K562 (cell line): Measurements from ENCODE around the gene BNIP5. TPM values are rescaled to one million over a fixed set of nuclear protein-coding genes. Genes with fewer than 3 reads are reported as not detected.

Source experiments
- ATAC-seq: fragments of 200-7000 bp; cut with Tn5 transposase; 3 replicates; pipeline ENCODE4 v1.9.1; 2020; ENCODE audit warnings: moderate library complexity
- BruUV-seq: library from RNA; stranded (reverse); fragments of 400-500 nt; replicated peaks from 2 replicates; lab custom pipeline; 2021; lab: Mats Ljungman, UMichigan
- CTCF ChIA-PET: fragments of 300-600 bp; formaldehyde crosslinking; extraction: SDS; loops from one replicate; lab custom pipeline; 2021; ENCODE audit warnings: low intra/inter-chr PET ratio; lab: Yijun Ruan, JAX
- POLR2A ChIA-PET: fragments of 300-600, 350-650 bp; sonication (Branson Sonifier 250); formaldehyde crosslinking; extraction: SDS; loops from one replicate; lab custom pipeline; 2021; ENCODE audit warnings: antibody characterized with exemption, inconsistent platforms; lab: Yijun Ruan, JAX
- DNase-seq, 4 experiments: peaks; one replicate each; pipeline versions ENCODE4 v3.0.0 to v3.0.0-alpha.2; 2011 to 2018; ENCODE audit warnings: low spot score in 3 of 4, mixed read lengths in 3 of 4; ENCODE audit errors: extremely low read depth in 1 of 4
- FAIRE-seq: peaks from 2 replicates; lab custom pipeline; 2011; peaks lifted over from hg19 to GRCh38; lab: Jason Lieb, UNC
- H2AFZ ChIP-seq: 2 replicates; pipeline ENCODE4 v1.6.0; 2011; ENCODE audit warnings: low read depth, low read length, control low read depth, inconsistent platforms
- H3K27ac ChIP-seq: fragments of 200-600 bp; 3 replicates; pipeline ENCODE4 v1.8.0; 2011; ENCODE audit warnings: low read depth, mild to moderate bottlenecking, control low read depth, inconsistent platforms, low read length, moderate library complexity, mixed read lengths; ENCODE audit errors: extremely low read depth
- H3K27me3 ChIP-seq, 2 experiments: fragments of 300-600 bp in 1 of 2; 2 replicates in 1 of 2; 3 replicates in 1 of 2; pipeline versions ENCODE4 v1.6.0 to v1.8.0; 2011; ENCODE audit warnings: inconsistent platforms in 2 of 2, low read length in 2 of 2, mild to moderate bottlenecking in 1 of 2, mixed read lengths in 1 of 2, moderate library complexity in 1 of 2; ENCODE audit not compliant: control insufficient read depth in 2 of 2, insufficient read depth in 2 of 2
- H3K36me3 ChIP-seq: fragments of 300-600 bp; 3 replicates; pipeline ENCODE4 v1.8.0; 2011; ENCODE audit warnings: mild to moderate bottlenecking, low read length, inconsistent platforms; ENCODE audit not compliant: control insufficient read depth, insufficient read depth
- H3K4me1 ChIP-seq, 2 experiments: fragments of 200-600 bp in 1 of 2; replicated peaks in 1 of 2; 2 replicates in 1 of 2; 3 replicates in 1 of 2; pipeline versions ENCODE4 v1.5.1 to v1.8.0; 2011; ENCODE audit warnings: inconsistent platforms in 2 of 2, low read length in 2 of 2, mild to moderate bottlenecking in 1 of 2, mixed read lengths in 1 of 2, moderate library complexity in 1 of 2; ENCODE audit not compliant: control insufficient read depth in 2 of 2, insufficient read depth in 2 of 2
- H3K4me2 ChIP-seq: 2 replicates; pipeline ENCODE4 v1.6.1; 2011; ENCODE audit warnings: low read length, control low read depth, inconsistent platforms, mixed read lengths; ENCODE audit not compliant: insufficient read depth
- H3K4me3 ChIP-seq: fragments of 200-600 bp; sonication (generic), shearing (Covaris generic); 2 replicates; pipeline ENCODE4 v1.5.1; 2016; ENCODE audit warnings: control low read depth, inconsistent platforms
- H3K79me2 ChIP-seq: fragments of 200-600 bp; 3 replicates; pipeline ENCODE4 v1.8.0; 2011; ENCODE audit warnings: low read length, inconsistent platforms; ENCODE audit not compliant: control insufficient read depth, insufficient read depth
- H3K9ac ChIP-seq, 2 experiments: 2 replicates each; pipeline versions ENCODE4 v1.6.0 to v1.6.1; 2011; ENCODE audit warnings: low read depth in 2 of 2, low read length in 2 of 2, control low read depth in 1 of 2, inconsistent platforms in 1 of 2, mild to moderate bottlenecking in 1 of 2, mixed read lengths in 1 of 2; ENCODE audit not compliant: insufficient read depth in 1 of 2
- H3K9me1 ChIP-seq: one replicate; pipeline ENCODE4 v1.6.0; 2011; ENCODE audit warnings: inconsistent platforms, mild to moderate bottlenecking, low read length, moderate library complexity; ENCODE audit not compliant: control insufficient read depth, insufficient read depth
- H3K9me3 ChIP-seq: replicated peaks from 2 replicates; pipeline ENCODE4 v1.5.1; 2011; ENCODE audit warnings: low read depth, low read length, inconsistent platforms; ENCODE audit not compliant: control insufficient read depth, insufficient read depth
- H4K20me1 ChIP-seq: replicated peaks from 2 replicates; pipeline ENCODE4 v1.6.1; 2011; ENCODE audit warnings: low read length, inconsistent platforms, mixed read lengths; ENCODE audit not compliant: control insufficient read depth, insufficient read depth
- ELK1 ChIP-seq: sonication (generic); formaldehyde crosslinking; IDR thresholded peaks from 2 replicates; pipeline ENCODE4 v1.8.1; 2022; ENCODE audit warnings: missing genetic modification reagents
- FIP1L1 ChIP-seq: fragments of 200-400 bp; formaldehyde crosslinking; IDR thresholded peaks from 2 replicates; pipeline ENCODE4 v1.6.1; 2018; ENCODE audit warnings: mild to moderate bottlenecking, low read depth, low read length; ENCODE audit not compliant: poor library complexity, severe bottlenecking
- FOXK1 ChIP-seq: sonication (generic); formaldehyde crosslinking; IDR thresholded peaks from 2 replicates; pipeline ENCODE4 v1.8.0; 2022; ENCODE audit warnings: missing genetic modification reagents, mild to moderate bottlenecking, borderline replicate concordance
- MITF ChIP-seq: IDR thresholded peaks from 2 replicates; pipeline ENCODE4 v1.6.1; 2014; ENCODE audit warnings: antibody characterized with exemption
- MYNN ChIP-seq, 2 experiments: sonication (generic); formaldehyde crosslinking in 1 of 2; IDR thresholded peaks; 2 replicates each; pipeline versions ENCODE4 v1.5.0 to v1.6.1; 2016 to 2020; ENCODE audit warnings: antibody characterized with exemption in 1 of 2, missing genetic modification reagents in 1 of 2
- SAP30 ChIP-seq: fragments of 200-600 bp; sonication (generic); IDR thresholded peaks from 2 replicates; pipeline ENCODE4 v1.6.1; 2012; ENCODE audit warnings: borderline replicate concordance, low read depth, mild to moderate bottlenecking, moderate library complexity, low read length, control low read depth, inconsistent platforms; ENCODE audit not compliant: insufficient read depth, poor library complexity, severe bottlenecking
- SMARCA4 ChIP-seq: fragments of 450-650 bp; IDR thresholded peaks from 2 replicates; pipeline ENCODE4 v1.6.1; 2016
- SRSF3 ChIP-seq: fragments of 200-400 bp; formaldehyde crosslinking; IDR thresholded peaks from 2 replicates; pipeline ENCODE4 v1.6.1; 2016; ENCODE audit warnings: mild to moderate bottlenecking, low read length, moderate library complexity; ENCODE audit not compliant: insufficient read depth
- U2AF2 ChIP-seq: fragments of 200-400 bp; formaldehyde crosslinking; optimal IDR thresholded peaks from 2 replicates; pipeline ENCODE3; 2017; ENCODE audit warnings: low read depth, mild to moderate bottlenecking, low read length
- ZNF239 ChIP-seq: fragments of 250-450 bp; sonication (Bioruptor Pico); IDR thresholded peaks from 2 replicates; pipeline ENCODE4 v1.4.0; 2020; ENCODE audit warnings: mild to moderate bottlenecking
- ZNF830 ChIP-seq: fragments of 250-450 bp; sonication (Bioruptor Pico); IDR thresholded peaks from 2 replicates; pipeline ENCODE4 v1.5.0; 2021; ENCODE audit warnings: mild to moderate bottlenecking
- ZSCAN32 ChIP-seq: fragments of 450-650 bp; formaldehyde crosslinking; IDR thresholded peaks from 2 replicates; pipeline ENCODE4 v1.4.0; 2020; ENCODE audit warnings: mild to moderate bottlenecking, moderate library complexity
- WGBS: fragments of 100-300 bp; shearing (Covaris generic); methylation state at CpG from one replicate; pipeline ENCODE4 v1.1.6; 2016; ENCODE audit warnings: low coverage, mixed read lengths; ENCODE audit not compliant: insufficient coverage; ENCODE audit errors: missing lambda C conversion rate; 5-methylcytosine and 5-hydroxymethylcytosine counted together
- in situ Hi-C: fragments of 300-500 bp; cut with MboI; formaldehyde crosslinking; loops from 4 replicates; pipeline ENCODE4 v1.15.0; 2018; ENCODE audit warnings: inconsistent platforms, mixed read lengths
- intact Hi-C: fragments of 100-400 bp; cut with micrococcal nuclease; formaldehyde crosslinking; loops from 2 replicates; pipeline ENCODE4 v1.14.2; 2022
- polyA plus RNA-seq, 8 experiments: library from polyadenylated mRNA; depleted of rRNA in 4 of 8; stranded (reverse) in 5 of 8; unstranded in 3 of 8; fragments of >200 nt; fragmentation: Nextera tagmentation in 2 of 8; fragmentation: Illumina TruSeq in 1 of 8; extraction: Ambion mirVana in 2 of 8; extraction: Trizol in 1 of 8; gene quantifications; 2 replicates each; pipeline versions ENCODE4 v1.2.1 to v1.2.3, GENCODE V29; 2011 to 2014; ENCODE audit warnings: inconsistent platforms in 1 of 8, missing spikeins in 1 of 8
- total RNA-seq, 7 experiments: library from RNA; depleted of rRNA in 6 of 7; stranded (reverse); fragments of >200 nt in 6 of 7; fragmentation: Illumina TruSeq in 2 of 7; extraction: Trizol in 2 of 7; gene quantifications; 2 replicates each; pipeline versions ENCODE4 v1.2.1 to v1.2.3, GENCODE V29; 2011 to 2021; ENCODE audit warnings: low replicate concordance in 1 of 7
- TF ChIP-seq, protein P1 (sequence below): sonication (generic); IDR thresholded peaks from 2 replicates; pipeline ENCODE4 v1.6.1; 2016

BNIP5 gene
- total and polyA plus RNA-seq, 9 of the 15 experiments (the other 6 are each of a cell fraction or from before 2014, with no cell fraction given): not detected

DNA sequence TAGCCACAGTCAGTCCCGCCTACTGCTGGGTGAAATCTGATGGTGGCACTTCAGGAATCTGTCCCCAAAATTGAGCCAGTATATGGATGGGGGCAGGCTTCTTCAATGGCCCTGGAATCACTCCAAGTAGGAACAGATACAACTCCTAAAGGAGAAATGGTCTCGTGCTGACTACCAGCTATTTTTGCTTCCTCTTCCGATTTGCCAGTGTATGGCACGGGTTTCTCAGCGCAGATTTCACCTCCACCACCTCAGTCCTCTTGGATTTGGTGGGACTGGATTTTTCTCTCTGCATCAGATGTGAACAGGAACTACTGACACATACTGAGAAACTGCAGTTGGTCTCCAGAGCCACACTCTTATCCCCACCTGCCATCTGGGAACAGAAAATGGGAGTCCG, 39.6 kb downstream of the BNIP5 start:
- H2AFZ ChIP-seq: no peak overlapping the region
- no peak for TF ChIP-seq FIP1L1
- no peak for TF ChIP-seq ZSCAN32 (CRISPR knock-in tag)
- TF ChIP-seq, protein P1, sequence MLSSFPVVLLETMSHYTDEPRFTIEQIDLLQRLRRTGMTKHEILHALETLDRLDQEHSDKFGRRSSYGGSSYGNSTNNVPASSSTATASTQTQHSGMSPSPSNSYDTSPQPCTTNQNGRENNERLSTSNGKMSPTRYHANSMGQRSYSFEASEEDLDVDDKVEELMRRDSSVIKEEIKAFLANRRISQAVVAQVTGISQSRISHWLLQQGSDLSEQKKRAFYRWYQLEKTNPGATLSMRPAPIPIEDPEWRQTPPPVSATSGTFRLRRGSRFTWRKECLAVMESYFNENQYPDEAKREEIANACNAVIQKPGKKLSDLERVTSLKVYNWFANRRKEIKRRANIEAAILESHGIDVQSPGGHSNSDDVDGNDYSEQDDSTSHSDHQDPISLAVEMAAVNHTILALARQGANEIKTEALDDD: no peak
- no peak for TF ChIP-seq MYNN (IDR thresholded peaks at IDR 0.05)
- no peak for TF ChIP-seq MYNN (CRISPR knock-in tag; IDR thresholded peaks at IDR 0.05)
- TF ChIP-seq U2AF2: no peak
- TF ChIP-seq SRSF3: no peak
- TF ChIP-seq FOXK1 (CRISPR knock-in tag): no peak
- no peak for TF ChIP-seq ELK1 (CRISPR knock-in tag)
- no peak for TF ChIP-seq MITF
- TF ChIP-seq ZNF830: no peak
- no peak for TF ChIP-seq SAP30
- no peak for TF ChIP-seq SMARCA4
- no peak for TF ChIP-seq ZNF239 (CRISPR knock-in tag)
- FAIRE-seq: peak; percentile 6

More for the DNA sequence above, 39.6 kb downstream of the BNIP5 start:
- H3K79me2 ChIP-seq: no peaks in the 10 kb centered on the region
- no peak overlapping the region for H3K4me2 ChIP-seq
- H3K9me3 ChIP-seq: no peaks in the 10 kb centered on the region
- H4K20me1 ChIP-seq: peaks cover 6% of the 10 kb centered on the region; the same call in 1 of the 2 replicates
- H3K27ac ChIP-seq: no peak overlapping the region
- CTCF ChIA-PET: no interaction called here
- no peaks in the 10 kb centered on the region for H3K36me3 ChIP-seq
- intact Hi-C loops (no loop called here), in situ Hi-C loops (no loop called here)
- WGBS: 26% methylated on average over 6 of the region's 6 CpGs
- no TSS peak for BruUV-seq
- POLR2A ChIA-PET: interaction anchor here (0.8 to 1.2 kb wide), 4 partner anchors 10 to 269 kb away, joined by 3 to 5 read pairs (median 4); no protein-coding TSS in a partner anchor
- H3K9me1 ChIP-seq: no peaks in the 10 kb centered on the region
- no peak overlapping the region for H3K4me3 ChIP-seq
- H3K27me3 ChIP-seq: peaks cover 21 to 58% of the 10 kb centered on the region in 2 experiments
- H3K9ac ChIP-seq: no peak overlapping the region; a peak in 1 of 4 replicates
- no peak for DNase-seq
- peaks cover under 1 to 3% of the 10 kb centered on the region in 2 experiments; a peak in 2 of 5 replicates for H3K4me1 ChIP-seq
- no peak for ATAC-seq
